ENCODE data around the gene TMEM132C.

- TF ChIP-seq POLR2AphosphoS5 (IDR thresholded peaks at IDR 0.05; ENCODE audit: low read depth, low read length) (no peak), POLR2A (IDR thresholded peaks at IDR 0.05; ENCODE audit: low read depth, low read length) (no peak), SPI1 (IDR thresholded peaks at IDR 0.05; ENCODE audit: low read depth, low read length) (no peak)
These were observed 118.8 kb downstream of the TMEM132C start for GRCh38 chr12:128385736-128386135.
